Measurements from ENCODE around the gene C10orf71.

Gene C10orf71

DNA sequence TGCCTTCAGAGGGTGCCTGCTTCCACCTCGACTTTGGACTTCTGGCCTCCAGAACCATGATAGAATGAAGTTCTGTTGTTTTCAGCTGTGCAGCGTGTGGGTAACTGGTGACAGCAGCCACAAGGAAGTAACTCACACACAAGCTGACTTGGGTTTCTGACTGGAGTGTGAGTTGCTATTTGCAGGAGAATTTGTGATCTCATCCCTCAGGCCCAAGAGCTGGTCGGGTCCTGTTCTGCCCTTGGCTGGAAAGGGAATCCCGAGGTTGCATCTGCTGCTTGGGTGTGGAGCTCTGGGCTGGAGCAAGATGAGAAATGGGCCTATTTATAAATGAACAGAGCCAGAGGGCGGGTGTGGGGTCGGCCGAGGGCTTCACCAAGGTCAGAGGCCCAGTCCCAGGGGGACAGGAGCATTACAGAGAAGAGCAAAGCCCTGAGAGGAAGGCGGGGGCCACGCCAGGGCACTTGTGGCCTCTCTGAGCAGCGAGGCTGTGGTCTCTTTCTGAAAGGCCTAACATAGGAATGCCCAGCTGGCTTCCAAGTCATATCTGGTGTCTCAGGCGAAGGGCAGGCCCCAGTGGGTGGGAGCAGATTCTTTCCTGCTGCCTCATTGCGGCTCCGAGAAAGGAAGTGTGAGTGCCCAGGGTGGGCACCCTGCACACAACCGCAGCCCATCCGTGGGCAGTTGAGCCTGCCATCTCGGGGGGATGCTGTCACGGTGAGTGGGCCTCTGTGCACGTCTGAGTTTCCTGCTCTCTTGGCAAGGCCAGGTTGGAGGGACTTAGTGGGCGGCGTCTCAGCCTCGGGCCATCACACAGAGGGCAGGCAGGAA is 26.5 kb upstream of the C10orf71 start:
- DNase-seq (ENCODE audit: low read depth in 2 of 2), result no peak

GRCh38 chr10:49273082-49273465 is 25.9 kb upstream of the C10orf71 start:
- no peak for DNase-seq (ENCODE audit: low read depth in 2 of 2)

GRCh38 chr10:49273626-49274025 is 25.3 kb upstream of the C10orf71 start:
- DNase-seq (ENCODE audit: low read depth in 2 of 2), result no peak

- DNase-seq (ENCODE audit: low read depth in 2 of 2), result no peak
Measured at GRCh38 chr10:49274886-49275285, 24.1 kb upstream of the C10orf71 start.

- no peak for DNase-seq (ENCODE audit: low read depth in 2 of 2)
Measured at GRCh38 chr10:49275896-49276295, 23.1 kb upstream of the C10orf71 start.

DNA sequence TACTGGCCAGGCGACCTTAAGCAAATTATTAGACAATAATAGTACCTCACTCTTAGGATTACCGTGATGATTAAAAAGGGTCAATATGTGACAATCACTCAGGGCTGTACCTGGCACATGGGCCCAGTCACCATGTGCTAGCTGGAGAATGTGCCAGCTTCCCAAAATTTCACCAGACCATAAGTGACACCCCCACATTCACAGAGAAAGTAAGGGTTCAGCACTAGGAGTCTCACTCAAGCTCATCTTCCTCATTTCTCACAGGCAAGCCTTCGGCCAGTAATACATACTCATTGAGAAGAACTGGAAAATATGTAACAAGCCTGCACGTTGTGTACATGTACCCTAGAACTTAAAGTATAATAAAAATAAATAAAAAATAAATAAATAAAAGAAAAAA is 22.4 kb upstream of the C10orf71 start:
- DNase-seq (ENCODE audit: low read depth in 2 of 2), result no peak

- DNase-seq (ENCODE audit: low read depth in 2 of 2), result no peak
Measured at GRCh38 chr10:49277973-49278372, 21.0 kb upstream of the C10orf71 start.

DNA sequence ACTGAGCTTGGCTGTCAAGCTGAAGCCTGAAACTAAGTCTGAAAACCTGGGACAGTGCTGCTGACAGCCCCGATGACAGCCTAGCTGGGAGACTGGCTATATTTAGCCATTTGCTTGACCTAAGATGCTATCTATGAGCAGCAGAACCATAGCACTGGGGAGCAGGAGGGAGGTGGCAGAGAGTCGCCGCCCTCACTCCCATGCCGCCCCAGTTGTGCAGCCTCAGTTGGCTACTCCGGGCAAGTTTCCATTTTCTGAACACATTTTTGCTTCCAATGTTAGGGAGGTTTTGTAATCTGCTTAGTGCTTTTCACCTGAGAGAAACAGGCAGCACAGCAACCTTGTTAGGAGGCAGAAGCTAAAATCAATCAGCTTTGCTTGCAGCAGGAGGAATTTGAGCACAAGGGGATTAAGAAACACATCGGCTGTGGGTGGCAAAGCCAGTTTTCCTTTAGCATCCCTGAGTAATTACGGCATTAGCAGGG is 20.4 kb upstream of the C10orf71 start:
- DNase-seq (ENCODE audit: low read depth in 2 of 2), result no peak

DNA sequence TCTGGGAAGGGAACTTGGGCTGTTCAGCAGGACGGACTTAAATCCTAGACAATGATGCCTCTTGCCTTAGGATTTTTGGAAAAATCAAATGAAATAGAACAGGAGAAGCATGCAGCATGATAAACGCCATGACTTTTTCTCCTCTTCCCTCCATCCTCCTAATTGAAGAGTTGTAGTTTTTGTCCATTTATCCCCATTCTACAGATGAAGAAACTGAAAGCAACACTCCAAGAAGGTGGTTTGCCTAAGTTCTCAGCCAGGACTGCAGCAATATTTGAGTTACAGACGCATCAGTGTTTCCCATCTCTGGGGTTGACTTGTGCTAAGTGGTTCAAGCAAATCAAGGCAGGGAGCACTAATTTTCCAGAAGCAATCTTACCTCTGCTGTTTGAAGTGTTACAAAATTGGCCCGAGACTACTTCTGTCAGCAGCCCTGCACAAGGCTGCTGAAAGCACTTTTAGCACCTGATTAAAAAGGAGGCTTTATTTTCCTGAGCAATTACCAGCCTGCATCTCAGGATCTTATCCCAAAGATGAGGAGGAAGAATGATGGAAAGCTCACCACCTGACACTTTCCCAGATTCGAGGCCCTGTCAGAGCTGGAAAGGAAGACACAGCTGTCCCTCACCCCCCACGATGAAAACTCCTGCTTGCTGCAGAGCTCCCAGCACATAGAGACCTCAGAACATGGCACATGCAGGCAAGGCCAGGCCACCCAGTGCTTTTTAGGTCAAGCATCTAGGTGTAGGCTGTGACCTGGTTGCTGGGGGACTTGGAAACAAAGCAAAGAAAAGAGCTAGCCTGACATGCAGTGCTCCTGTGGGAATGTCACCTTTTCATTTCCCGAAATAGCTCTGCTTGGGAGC is 19.7 kb upstream of the C10orf71 start:
- DNase-seq (ENCODE audit: low read depth in 2 of 2), result no peak

DNA sequence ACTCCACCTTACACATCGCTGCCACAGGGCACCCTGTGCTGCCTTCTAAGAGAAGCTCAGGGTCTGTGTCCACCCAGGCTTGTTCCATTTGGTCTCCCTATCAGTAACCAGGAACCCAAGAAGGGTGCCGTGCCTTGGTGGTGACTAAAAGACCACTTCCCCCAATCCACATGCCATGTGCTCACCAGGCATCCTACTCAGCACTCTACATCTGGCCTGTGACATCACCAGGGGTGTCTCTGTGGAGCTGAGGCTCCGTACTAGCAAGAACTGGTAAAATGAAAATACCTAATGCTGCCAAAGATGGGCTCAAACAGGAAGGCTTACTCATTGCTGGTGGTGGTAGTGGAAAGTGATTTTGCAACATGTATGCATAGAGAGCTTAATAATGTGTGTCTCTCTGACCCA is 19.0 kb upstream of the C10orf71 start:
- no peak for DNase-seq (ENCODE audit: low read depth in 2 of 2)

- DNase-seq (ENCODE audit: low read depth in 2 of 2), result no peak
Measured at GRCh38 chr10:49281461-49281860, 17.5 kb upstream of the C10orf71 start.

DNA sequence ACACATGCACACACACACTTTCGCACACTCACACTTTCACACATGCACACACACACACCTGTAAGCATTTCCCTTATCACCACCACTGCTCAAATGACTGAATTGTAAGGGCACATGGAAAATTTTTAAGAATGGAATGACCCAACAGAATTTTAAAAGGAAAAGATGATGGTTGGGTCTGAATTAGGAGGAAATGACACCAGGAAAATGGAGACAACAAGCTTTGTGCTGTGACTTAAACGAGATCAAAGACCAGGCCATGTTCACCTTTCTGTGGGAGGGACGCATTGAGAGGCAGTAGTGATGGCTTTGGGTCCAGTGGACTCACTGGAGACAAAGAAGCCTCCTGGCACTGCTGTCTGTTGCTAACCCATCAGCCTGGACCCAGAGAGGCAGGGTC is 16.7 kb upstream of the C10orf71 start:
- DNase-seq (ENCODE audit: low read depth in 2 of 2), result no peak

DNA sequence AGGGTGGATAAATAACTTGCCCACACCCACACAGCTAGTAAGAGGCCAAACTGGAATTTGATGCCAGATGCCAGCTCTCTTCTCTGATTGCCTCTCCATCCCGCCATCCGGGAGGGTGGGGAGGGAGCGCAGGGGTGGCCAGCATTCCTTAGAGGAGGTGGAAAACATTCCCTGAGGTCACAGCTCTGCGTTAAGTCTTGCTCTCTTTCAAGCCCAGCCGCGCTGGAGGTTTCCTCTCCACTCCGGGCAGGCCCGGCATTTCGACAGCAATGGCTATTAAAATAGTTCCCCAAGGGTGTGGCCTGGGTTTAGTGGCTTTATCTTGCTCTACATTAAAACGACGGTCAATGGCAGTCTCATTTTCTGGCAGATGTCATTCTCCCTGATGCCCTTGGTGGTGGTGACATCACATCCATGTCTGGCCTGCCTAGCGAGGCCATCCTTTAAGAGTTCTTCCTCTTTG is 16.1 kb upstream of the C10orf71 start:
- DNase-seq (ENCODE audit: low read depth in 2 of 2), result no peak

DNA sequence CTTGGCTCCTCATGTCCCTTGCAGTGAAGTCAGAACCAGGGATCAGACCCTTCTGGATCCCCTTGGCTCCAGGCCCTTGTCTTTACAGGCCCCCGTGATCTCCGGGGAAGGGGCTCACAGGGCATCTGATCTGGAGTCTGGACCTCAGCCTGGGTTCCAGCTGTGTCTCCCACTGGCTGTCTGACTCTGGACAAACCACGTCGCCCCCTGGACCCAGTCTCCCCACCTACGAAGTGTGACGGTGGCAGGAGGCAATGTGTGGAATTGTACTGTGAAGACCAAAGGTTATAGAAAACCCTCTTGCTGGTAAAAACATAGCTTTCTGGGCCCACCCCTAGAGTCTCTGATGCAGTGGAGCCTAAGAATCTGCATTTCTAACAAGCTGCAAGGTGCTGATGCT is 15.5 kb upstream of the C10orf71 start:
- no peak for DNase-seq (ENCODE audit: low read depth in 2 of 2)

- no peak for DNase-seq (ENCODE audit: low read depth in 2 of 2)
Measured at GRCh38 chr10:49284356-49284755, 14.6 kb upstream of the C10orf71 start.

DNA sequence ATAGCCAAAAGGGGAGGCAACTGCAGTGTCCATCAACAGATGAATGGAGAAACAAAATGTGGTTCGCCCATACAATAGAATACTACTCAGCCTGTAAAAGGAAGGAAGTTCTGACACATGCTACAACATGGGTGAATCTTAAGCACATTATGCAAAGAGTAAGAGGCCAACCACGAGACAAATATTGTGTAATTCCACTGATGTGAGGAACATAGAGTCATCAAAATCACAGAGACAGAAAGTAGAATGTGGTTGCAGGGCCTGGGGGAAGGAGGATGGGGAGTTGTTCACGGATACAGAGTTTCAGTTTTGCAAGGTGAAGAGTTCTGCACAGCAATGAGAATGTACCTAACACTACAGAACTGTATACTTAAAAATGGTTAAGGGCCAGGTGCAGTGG is 13.7 kb upstream of the C10orf71 start:
- no peak for DNase-seq (ENCODE audit: low read depth in 2 of 2)

- DNase-seq (ENCODE audit: low read depth in 2 of 2), result no peak
Measured at GRCh38 chr10:49286686-49287085, 12.3 kb upstream of the C10orf71 start.

DNA sequence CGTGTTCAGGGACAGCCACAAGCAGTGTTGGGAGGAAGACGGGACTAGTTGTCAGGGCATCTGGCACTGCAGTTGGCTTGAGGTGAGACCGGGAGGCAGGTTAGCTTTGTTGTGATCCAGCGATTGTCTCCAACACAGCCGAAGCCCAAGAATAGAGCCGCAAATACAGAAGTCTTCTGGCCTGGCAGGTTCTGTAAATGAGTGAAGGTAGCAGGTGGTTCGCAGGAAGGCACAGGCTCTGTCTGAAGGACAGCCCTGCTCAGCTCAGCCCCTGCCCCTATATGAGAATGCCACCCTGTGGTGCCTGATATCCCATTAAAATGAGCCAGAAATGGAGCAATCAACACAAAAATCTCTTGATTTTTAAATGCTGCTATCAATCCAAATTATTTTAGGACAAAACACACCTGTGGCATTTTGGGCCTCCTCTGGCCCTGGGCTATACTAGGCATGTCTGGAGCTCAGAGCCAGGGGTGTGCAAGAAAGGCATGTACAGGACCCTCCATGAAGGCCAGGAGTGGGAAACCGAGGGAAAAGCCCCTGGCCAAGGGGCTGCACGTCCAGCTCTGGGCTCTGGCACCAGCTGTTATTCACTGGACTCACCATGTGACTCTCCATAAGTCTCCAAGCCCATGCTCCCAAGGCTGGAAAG is 11.2 kb upstream of the C10orf71 start:
- DNase-seq (ENCODE audit: low read depth in 2 of 2), result no peak

DNA sequence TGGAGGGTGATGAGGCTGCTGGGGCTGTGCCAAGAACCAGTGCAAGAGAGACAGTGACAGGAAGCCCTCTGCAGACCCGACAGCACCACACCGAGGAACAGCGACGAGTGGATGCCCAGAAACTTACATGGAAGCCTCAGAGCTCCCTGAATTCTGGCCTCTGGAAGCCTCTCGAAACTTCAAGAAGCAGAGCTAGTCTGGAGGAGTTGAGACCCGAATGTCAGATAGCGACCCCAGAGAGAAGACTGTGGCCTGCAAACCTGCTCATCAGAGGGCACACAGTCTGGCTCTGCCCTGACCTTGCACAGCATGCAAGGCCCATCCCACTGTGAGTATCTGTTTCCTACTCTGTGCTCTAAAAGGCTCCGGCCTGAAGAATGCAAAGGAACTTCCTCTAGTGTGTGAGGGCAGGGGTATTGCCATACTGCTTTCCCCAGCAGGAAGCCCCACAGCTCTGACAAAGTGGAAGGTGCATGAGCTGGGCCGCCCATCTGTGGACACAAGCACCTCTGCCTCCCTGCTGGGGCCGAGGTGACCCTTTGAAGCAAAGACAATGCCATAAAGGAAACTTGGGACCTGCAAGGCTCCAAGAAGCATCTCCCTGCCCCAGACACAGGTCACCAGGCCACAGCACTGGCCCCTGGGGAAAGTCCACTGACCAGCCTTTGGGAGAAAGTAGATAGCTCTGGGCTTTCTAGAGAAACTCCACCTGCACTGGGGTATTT is 10.5 kb upstream of the C10orf71 start:
- no peak for DNase-seq (ENCODE audit: low read depth in 2 of 2)

DNA sequence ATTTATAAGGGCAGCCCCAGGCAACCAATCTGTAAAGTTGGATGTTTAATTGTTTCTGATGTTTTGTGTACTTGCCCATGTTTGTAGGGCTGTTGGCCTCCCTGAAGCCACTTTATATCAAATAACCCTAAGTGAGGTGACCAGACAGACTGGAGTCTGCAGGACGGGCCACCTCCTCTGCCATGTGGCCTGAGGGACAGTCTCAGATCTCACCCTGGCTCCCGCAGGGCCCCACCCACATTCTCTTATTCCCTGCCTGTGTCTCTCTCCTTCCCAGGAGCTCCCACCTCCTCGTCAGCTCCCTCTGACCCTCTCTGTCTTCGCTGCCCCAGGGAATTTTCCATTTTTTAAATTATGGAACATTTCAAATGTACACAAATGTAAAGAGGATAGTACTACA is 9.5 kb upstream of the C10orf71 start:
- no peak for DNase-seq (ENCODE audit: low read depth in 2 of 2)

DNA sequence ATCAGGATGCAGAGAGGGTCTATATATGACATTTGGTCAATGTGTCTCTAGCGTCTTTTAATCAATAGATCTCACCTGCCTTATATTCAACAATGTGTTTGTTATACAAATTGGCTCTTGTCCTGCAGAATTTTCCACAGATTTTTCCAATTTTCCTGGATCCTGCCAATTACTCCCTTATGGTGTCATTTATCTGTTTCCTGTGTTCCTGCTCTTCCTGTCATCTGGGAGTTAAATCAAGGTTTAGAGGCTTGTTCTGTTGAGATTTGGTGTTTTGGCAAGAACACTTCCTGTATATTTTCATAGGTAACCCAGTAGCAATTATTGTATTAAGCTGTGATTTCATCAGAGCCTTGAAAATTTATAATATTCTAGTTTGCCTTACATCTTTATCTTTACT is 8.8 kb upstream of the C10orf71 start:
- DNase-seq (ENCODE audit: low read depth in 2 of 2), result no peak

DNA sequence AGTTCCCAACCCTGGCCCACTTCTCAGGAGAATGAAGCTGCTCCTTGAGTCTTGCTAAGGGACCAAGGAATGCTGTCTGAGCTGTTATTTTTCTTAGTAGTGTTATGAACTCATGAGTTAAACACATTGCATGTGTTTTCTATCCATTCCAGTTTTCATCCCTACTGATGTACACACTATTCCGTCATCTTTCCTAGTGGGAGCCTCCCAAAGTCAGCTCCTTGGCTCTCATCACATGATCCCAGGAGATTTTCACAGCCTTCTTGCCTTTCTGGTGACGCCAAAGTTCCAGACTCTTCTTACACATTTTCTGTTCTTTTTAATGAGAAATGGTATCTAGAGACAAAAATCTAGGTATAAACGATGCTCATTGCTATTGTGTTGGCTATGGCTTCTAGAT is 8.4 kb upstream of the C10orf71 start:
- DNase-seq (ENCODE audit: low read depth in 2 of 2), result no peak
